Lower leg skin (tissue), 3 donors: ENCODE measurements around the gene F10.

ENCODE experiments used
- POLR2A ChIP-seq, 2 donors: fragments of 450-650 bp; IDR thresholded peaks; one replicate each; pipeline ENCODE4 v1.6.1; 2016 to 2017; ENCODE audit warnings: antibody characterized with exemption in 2 of 2, mild to moderate bottlenecking in 1 of 2, moderate library complexity in 1 of 2
- TF ChIP-seq, protein P1 (sequence below), 3 donors: fragments of 450-650 bp; IDR thresholded peaks; one replicate each; pipeline ENCODE4 v1.5.1; 2016; ENCODE audit warnings: antibody characterized with exemption in 3 of 3, mild to moderate bottlenecking in 3 of 3, moderate library complexity in 2 of 3

DNA sequence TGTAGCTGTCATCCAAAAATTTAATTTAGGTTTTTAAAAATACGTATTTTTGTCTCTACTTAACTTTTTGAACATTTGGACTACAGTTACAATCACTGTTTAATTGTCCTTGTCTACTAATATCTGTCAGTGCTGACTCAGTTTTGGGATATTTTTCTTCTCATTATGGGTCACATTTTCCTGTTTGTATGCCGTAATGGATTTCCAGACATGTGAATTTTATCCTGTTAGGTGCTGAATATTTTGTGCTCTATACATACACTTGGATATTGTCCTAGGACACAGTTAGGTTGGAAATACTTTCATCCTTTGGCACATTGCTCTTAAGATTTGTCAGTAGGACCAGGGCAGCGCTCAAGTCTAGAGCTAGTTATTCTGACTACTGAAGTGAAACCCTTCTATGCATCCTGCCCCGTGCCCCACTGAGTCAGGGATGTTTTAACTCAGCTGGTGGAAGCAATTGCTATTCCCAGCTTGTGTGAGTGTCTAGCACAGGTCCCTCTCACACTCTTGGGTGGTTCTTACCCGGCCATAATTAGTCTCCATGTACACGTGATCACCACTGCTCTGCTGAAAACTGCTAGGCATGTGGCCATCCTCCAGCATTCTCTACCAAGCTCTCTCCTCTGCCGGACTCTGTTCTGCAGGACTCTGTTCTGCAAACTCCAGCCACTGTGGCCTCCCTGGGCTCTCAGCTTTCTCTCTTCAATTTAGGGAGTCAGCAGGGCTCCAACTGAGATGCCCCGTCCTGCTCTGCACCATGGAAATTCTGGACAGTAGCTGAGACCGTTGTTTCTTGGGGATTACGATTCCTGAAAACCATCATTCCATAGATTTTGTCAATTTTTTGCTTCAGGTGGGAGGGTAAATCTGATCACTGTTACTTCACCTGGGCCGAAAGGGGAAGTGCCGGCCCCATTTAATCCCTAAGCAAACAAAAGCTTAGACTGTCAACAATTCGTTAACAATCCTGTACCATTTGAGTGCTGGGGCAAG is 47.0 kb downstream of the F10 start:
- TF ChIP-seq, protein P1, sequence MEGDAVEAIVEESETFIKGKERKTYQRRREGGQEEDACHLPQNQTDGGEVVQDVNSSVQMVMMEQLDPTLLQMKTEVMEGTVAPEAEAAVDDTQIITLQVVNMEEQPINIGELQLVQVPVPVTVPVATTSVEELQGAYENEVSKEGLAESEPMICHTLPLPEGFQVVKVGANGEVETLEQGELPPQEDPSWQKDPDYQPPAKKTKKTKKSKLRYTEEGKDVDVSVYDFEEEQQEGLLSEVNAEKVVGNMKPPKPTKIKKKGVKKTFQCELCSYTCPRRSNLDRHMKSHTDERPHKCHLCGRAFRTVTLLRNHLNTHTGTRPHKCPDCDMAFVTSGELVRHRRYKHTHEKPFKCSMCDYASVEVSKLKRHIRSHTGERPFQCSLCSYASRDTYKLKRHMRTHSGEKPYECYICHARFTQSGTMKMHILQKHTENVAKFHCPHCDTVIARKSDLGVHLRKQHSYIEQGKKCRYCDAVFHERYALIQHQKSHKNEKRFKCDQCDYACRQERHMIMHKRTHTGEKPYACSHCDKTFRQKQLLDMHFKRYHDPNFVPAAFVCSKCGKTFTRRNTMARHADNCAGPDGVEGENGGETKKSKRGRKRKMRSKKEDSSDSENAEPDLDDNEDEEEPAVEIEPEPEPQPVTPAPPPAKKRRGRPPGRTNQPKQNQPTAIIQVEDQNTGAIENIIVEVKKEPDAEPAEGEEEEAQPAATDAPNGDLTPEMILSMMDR (IDR thresholded peaks at IDR 0.05), result no peak
- no peak for TF ChIP-seq POLR2A (IDR thresholded peaks at IDR 0.05)
